Effector memory CD8-positive, alpha-beta T cell (primary cell): Measurements from ENCODE around the gene FAF2.

Source experiments
- ATAC-seq: fragments of 150-1000 bp; cut with Tn5 transposase; replicated peaks from 2 replicates; pipeline ENCODE4 v1.10.0; 2021; ENCODE audit warnings: mild to moderate bottlenecking, moderate library complexity
- DNase-seq, 3 experiments: peaks; one replicate each; pipeline ENCODE4 v3.0.0; 2021
- H3K27ac Mint-ChIP-seq, 2 donors: one replicate each; pipeline ENCODE4 v1.8.0; 2022; ENCODE audit warnings: mild to moderate bottlenecking in 2 of 2, mixed read lengths in 2 of 2, moderate library complexity in 2 of 2
- H3K27me3 Mint-ChIP-seq, 2 donors: one replicate each; pipeline ENCODE4 v1.8.0; 2022; ENCODE audit warnings: mixed read lengths in 2 of 2
- H3K36me3 Mint-ChIP-seq: one replicate; pipeline ENCODE4 v1.8.0; 2022; ENCODE audit warnings: mild to moderate bottlenecking, moderate library complexity, mixed read lengths; ENCODE audit not compliant: insufficient read depth
- H3K4me1 Mint-ChIP-seq, 2 donors: one replicate each; pipeline ENCODE4 v1.8.0; 2022; ENCODE audit warnings: low read depth in 2 of 2, mixed read lengths in 2 of 2
- H3K4me3 Mint-ChIP-seq, 2 donors: one replicate each; pipeline ENCODE4 v1.8.0; 2022; ENCODE audit warnings: mild to moderate bottlenecking in 2 of 2, mixed read lengths in 2 of 2, moderate library complexity in 2 of 2
- H3K9me3 Mint-ChIP-seq, 2 donors: one replicate each; pipeline ENCODE4 v1.8.0; 2022; ENCODE audit warnings: mixed read lengths in 2 of 2

FAF2 gene

DNA sequence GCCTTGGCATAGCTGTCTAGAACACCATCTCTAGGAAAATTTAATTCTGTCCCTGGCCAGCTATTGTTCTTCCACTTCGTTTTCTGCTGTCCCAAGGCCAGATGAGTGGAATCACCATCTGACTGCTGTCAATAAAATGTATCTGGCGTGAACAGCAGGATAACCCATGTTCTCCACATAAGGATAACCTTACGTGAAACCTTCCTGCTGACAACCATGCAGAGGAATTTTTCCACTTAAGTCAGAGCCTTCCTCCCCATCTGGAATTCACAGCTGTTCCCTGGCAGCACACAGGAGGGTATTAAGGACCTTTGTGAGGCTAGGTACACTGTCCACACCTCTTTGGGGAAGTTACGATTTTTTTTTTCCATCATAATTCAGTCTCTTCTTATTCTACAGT, 60.4 kb downstream of the FAF2 start:
- no peak overlapping the region for H3K4me3 Mint-ChIP-seq
- no peaks in the 10 kb centered on the region for H3K27me3 Mint-ChIP-seq
- peaks cover 44% of the 10 kb centered on the region for H3K36me3 Mint-ChIP-seq

DNA sequence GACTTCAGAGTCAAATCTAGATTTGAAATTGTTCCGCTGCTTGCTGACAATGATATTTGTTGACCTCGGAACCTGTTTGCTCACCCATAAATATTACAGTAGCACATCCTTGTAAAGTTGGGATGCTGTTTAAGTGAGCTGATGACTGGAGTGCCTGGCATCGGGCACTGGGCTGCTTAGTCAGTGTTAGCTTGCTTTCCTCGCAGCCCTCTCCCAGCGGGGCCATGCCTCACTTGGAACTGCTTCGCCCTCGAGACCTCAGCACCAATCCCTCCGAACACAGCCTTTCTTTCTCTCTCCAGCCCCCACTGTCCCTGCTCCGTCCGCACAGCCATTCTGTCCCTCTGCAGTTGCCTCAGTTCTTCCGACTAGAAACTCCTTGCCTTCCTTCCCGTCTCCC, 65.6 kb downstream of the FAF2 start:
- Mint-ChIP-seq H3K27ac (peak overlapping the region in 1 of 2 donors; percentile 79), H3K36me3 (peaks cover 17% of the 10 kb centered on the region), H3K27me3 (no peaks in the 10 kb centered on the region), H3K4me1 (peaks cover 9 to 10% of the 10 kb centered on the region in 2 donors), H3K9me3 (no peaks in the 10 kb centered on the region), H3K4me3 (no peak overlapping the region)
- DNase-seq (no peak), ATAC-seq (no peak)

More for the DNA sequence above, 60.4 kb downstream of the FAF2 start:
- Mint-ChIP-seq H3K27ac (peak overlapping the region; percentile 44 to 49), H3K9me3 (no peaks in the 10 kb centered on the region), H3K4me1 (peaks cover 0 to 2% of the 10 kb centered on the region in 2 donors)
- ATAC-seq (no peak), DNase-seq (no peak)

DNA sequence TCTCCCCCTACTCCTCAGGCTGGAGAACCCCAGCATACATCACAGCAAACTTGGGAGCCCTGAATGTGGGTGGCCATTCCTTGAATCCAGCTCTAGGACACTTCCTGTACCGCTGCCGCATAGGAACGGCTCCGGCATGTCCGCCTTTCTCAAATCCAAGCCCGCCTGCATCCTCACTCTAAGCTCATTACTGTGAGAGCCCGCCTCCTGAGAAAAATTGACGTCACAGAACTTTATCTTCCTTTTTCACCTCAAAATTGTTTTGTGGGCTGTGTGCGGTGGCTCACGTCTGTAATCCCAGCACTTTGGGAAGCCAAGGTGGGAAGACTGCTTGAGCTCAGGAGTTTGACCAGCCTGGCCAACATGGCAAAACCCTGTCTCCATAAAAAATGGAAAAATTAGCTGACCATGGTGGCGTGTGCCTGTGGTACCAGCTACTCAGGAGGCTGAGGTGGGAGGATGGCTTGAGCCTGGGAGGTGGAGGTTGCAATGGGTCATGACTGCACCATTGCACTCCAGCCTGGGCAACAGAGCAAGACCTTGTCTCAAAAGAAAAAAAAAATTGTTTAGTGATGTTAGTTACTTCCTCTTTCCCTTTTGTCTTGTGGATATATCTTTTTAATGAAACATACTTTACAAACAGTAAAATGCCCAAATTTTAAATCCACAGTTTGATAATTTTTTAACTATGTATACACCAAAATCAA, 66.2 kb downstream of the FAF2 start:
- ATAC-seq (no peak), DNase-seq (no peak)
- Mint-ChIP-seq H3K27me3 (no peaks in the 10 kb centered on the region), H3K4me3 (no peak overlapping the region), H3K9me3 (no peaks in the 10 kb centered on the region), H3K36me3 (peaks cover 12% of the 10 kb centered on the region), H3K27ac (peak overlapping the region in 1 of 2 donors; percentile 79), H3K4me1 (peaks cover 9 to 10% of the 10 kb centered on the region in 2 donors)

DNA sequence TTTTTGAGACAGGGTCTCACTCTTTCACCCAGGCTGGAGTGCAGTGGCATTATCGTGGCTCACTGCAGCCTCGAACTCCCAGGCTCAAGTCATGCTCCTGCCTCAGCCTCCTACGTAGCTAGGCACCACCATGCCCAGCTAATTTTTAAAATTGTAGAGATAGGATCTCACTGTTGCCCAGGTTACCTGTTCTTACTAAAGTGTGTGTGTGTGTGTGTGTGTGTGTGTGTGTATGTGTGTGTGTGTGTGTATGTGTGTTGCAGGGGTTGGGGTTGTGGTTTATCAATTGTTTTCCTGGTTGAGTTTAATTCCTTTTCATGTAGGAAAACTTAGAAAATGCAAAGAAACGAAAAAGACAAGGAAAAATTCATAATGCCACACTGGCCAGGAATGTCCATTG, 67.2 kb downstream of the FAF2 start:
- no peak overlapping the region for H3K4me3 Mint-ChIP-seq
- H3K36me3 Mint-ChIP-seq: peaks cover 11% of the 10 kb centered on the region
- peaks cover 10 to 15% of the 10 kb centered on the region in 2 donors for H3K4me1 Mint-ChIP-seq
- ATAC-seq: no peak
- H3K27ac Mint-ChIP-seq: no peak overlapping the region
- DNase-seq: no peak
- no peaks in the 10 kb centered on the region for H3K27me3 Mint-ChIP-seq
- H3K9me3 Mint-ChIP-seq: no peaks in the 10 kb centered on the region

DNA sequence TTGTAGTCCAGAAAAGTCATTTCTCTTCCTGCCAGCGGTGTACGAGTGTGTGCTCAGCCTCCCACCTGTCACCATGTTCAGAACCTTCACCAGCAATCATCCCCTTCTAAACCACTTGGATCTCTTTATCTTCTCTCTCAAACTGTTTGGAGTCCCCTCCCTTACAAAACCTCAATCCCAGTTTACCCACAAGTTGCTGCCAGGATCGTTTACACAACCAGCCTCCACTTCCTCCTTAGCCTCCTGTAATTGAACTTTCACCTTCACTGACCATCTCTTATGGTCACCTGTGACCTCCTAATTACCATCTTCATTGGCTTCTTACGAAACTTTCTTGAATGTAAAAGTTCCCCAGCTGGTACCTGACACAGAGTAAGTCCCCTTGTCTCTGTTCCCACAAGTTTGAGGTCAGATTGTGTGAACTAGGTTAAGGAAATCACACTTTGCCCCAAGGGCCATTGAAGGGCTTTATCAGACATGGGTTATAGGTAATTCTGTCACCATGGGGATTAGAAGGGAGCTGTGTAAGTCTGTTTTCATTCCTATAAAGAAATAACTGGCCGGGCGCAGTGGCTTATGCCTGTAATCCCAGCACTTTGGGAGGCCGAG, 69.0 kb downstream of the FAF2 start:
- H3K27ac Mint-ChIP-seq: peak overlapping the region in 1 of 2 donors; percentile 22
- ATAC-seq: peak; percentile 98
- H3K27me3 Mint-ChIP-seq: no peaks in the 10 kb centered on the region
- no peaks in the 10 kb centered on the region for H3K9me3 Mint-ChIP-seq
- DNase-seq: no peak
- H3K36me3 Mint-ChIP-seq: peaks cover 11% of the 10 kb centered on the region
- H3K4me1 Mint-ChIP-seq: peaks cover 10 to 18% of the 10 kb centered on the region in 2 donors
- H3K4me3 Mint-ChIP-seq: peak overlapping the region; percentile 9 to 30

DNA sequence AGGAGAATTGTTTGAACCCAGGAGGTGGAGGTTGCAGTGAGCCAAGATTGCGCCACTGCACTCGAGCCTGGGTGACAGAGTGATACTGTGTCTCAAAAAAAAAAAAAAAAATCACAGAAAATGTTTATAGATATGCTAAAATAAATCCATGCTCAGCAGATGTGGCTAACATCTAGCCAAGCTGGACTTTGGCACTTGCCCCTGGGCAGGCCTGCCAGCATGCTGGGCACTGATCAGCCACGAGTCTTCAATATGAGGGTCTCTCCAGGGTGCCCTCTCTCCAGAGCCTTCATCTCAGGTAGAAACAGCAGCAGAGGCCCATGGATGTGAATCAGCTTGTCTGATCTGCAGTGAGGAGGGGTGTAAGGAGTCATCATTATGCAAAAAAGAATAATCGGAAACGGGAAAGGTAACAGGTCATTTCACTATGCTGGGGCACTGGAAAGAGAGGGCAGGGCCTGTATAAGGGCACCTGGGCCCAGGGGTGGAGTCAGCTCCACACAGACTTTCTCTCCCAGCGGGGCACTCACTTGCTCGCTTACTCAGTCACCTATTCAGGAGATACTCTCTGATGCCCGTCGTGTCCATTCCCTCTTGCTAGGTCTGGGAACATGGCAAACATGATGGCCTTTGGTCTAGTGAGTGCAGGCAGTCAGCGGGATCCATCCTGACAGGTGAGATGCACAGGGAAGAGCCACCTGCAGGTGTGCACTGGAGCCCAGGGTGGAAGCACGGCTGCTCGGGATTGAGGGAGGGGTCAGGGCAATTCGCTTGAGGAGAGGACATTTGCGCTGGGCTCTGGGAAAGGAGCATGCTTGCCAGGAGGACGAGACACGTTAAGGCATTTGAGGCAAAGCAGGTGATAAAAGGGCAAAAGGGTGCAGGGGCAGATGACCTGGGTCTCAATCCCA, 71.9 kb downstream of the FAF2 start:
- DNase-seq (no peak), ATAC-seq (no peak)
- Mint-ChIP-seq H3K4me3 (no peak overlapping the region), H3K9me3 (no peaks in the 10 kb centered on the region), H3K27ac (no peak overlapping the region), H3K27me3 (no peaks in the 10 kb centered on the region), H3K4me1 (peaks cover 18 to 20% of the 10 kb centered on the region in 2 donors), H3K36me3 (peaks cover 12% of the 10 kb centered on the region)

DNA sequence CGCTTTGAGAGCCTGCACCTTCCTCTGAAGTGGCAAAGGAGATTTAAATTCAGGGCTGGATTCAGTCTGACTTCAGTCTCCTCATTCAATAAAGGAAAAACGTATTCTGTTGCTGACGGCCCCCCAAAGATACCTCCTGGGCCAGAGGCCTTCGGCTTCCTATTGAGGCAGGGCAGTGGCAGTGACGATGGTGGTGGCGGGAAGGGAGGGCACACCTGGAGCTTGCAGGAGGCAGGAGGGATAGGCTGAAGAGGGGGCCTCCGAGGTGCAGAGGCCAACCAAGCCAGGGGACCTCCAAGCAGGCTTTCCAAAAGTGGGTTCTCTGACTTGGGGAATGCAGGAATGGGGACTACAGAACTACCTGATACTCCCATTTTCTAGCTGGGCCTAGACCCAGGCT, 73.1 kb downstream of the FAF2 start:
- DNase-seq: no peak
- peaks cover 20% of the 10 kb centered on the region in 2 donors for H3K4me1 Mint-ChIP-seq
- H3K27ac Mint-ChIP-seq: no peak overlapping the region
- no peak overlapping the region for H3K4me3 Mint-ChIP-seq
- H3K27me3 Mint-ChIP-seq: no peaks in the 10 kb centered on the region
- no peak for ATAC-seq
- H3K36me3 Mint-ChIP-seq: peaks cover 22% of the 10 kb centered on the region
- no peaks in the 10 kb centered on the region for H3K9me3 Mint-ChIP-seq

DNA sequence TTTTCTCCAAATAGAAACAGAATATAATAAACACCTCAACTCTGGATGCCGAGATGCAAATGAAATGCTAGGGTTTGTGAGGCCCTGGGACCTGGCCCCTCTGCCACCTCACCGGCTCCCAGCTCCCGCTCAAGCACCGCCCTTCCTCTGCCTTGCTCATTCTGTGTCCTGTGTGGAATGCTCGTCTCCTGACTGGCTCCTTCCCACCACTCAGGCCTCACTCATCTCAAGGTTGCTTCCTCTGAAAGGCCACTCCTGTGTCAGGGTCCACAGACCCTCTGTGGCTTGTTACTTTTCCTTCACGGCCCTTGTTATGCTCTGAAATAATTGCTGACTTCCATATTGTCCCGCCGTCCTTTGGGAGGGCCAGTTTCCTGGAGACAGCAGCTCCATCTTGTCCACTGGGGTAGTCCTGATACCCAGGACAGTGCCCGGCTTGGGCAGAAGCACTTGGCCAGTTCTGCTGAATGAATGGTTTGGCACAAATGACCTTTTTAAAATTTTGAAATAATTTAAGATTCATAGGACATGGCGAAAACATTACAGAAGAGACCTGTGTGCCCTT, 73.6 kb downstream of the FAF2 start:
- ATAC-seq (no peak), DNase-seq (no peak)
- H3K9me3 Mint-ChIP-seq: no peaks in the 10 kb centered on the region
- H3K27ac Mint-ChIP-seq: peak overlapping the region in 1 of 2 donors; percentile 68
- H3K27me3 Mint-ChIP-seq: no peaks in the 10 kb centered on the region
- H3K36me3 Mint-ChIP-seq: peaks cover 23% of the 10 kb centered on the region
- peaks cover 19 to 20% of the 10 kb centered on the region in 2 donors for H3K4me1 Mint-ChIP-seq
- no peak overlapping the region for H3K4me3 Mint-ChIP-seq

DNA sequence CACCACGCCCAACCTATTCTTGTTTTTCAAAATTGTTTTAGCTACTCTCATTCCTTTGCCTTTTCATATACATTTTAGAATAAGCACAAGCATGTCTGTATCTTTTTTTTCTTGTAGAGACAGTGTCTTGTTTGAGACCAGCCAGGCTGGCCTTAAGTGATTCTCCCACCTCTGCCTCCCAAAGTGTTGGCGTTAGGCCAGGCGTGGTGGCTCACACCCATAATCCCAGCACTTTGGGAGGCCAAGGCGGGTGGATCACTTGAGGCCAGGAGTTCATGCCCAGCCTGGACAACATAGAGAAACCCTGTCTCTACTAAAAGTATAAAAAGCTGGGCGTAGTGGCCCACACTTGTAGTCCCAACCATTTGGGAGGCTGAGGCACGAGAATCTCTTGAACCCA, 76.0 kb downstream of the FAF2 start:
- H3K4me1 Mint-ChIP-seq: peaks cover 10 to 15% of the 10 kb centered on the region in 2 donors
- H3K36me3 Mint-ChIP-seq: peaks cover 27% of the 10 kb centered on the region
- no peaks in the 10 kb centered on the region for H3K27me3 Mint-ChIP-seq
- peak overlapping the region; percentile 31 to 84 for H3K27ac Mint-ChIP-seq
- no peak overlapping the region for H3K4me3 Mint-ChIP-seq
- H3K9me3 Mint-ChIP-seq: no peaks in the 10 kb centered on the region
- ATAC-seq (no peak), DNase-seq (no peak)

DNA sequence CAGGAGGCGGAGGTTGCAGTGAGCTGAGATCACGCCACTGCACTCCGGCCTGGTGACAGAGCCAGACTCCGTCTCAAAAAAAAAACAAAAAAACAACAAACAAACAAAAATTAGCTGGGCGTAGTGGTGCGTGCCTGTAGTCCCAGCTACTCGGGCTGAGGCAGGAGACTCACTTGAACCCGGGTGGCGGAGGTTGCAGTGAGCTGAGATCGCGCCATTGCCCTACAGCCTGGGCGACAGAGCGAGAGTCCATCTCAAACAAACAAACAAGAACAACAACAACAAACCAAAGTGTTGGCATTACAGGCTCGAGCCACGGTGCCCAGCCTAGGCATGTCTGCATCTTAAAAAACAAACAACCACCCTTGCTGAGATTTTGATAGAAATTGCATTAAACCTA, 76.8 kb downstream of the FAF2 start:
- Mint-ChIP-seq H3K9me3 (no peaks in the 10 kb centered on the region), H3K4me3 (no peak overlapping the region), H3K4me1 (peaks cover 16 to 18% of the 10 kb centered on the region in 2 donors), H3K27ac (peak overlapping the region in 1 of 2 donors; percentile 46), H3K36me3 (peaks cover 36% of the 10 kb centered on the region), H3K27me3 (no peaks in the 10 kb centered on the region)
- no peak for DNase-seq
- no peak for ATAC-seq

DNA sequence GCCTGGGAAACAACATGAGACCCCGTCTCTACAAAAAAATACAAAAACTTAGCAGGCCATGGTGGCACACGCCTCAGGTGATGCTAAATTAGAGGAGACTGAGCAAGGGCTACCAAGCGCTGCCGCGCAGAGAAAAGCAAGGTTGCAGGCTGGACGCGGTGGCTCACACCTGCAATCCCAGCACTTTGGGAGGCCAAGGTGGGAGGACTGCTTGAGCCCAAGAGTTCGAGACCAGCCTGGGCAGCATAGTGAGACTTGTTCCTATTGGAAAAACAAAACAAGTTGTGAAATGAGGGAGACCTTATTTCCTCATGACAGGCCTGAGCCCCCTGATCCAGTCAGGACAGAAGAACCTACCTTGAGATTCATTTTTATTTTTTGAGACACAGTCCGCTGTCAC, 77.5 kb downstream of the FAF2 start:
- ATAC-seq: no peak
- Mint-ChIP-seq H3K27me3 (no peaks in the 10 kb centered on the region), H3K4me3 (no peak overlapping the region), H3K27ac (peak overlapping the region in 1 of 2 donors; percentile 46), H3K4me1 (peaks cover 12 to 16% of the 10 kb centered on the region in 2 donors), H3K9me3 (no peaks in the 10 kb centered on the region), H3K36me3 (peaks cover 36% of the 10 kb centered on the region)
- DNase-seq: no peak

DNA sequence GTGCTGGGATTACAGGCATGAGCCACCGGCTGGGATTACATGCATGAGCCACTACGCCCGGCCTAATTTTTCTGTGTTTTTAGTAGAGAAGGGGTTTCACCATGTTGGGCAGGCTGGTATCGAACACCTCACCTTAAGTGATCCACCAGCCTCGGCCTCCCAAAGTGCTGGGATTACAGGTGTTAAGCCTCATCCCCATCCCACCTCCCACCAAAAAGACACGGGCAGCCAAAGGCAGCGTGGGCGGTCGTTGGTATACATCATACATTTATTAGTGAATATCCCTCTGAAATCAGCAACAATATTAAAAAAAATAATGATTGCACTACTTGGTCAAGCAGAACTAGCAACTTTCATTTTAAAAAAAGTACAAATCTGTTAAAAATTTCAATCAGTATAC, 78.3 kb downstream of the FAF2 start:
- Mint-ChIP-seq H3K27me3 (no peaks in the 10 kb centered on the region), H3K9me3 (no peaks in the 10 kb centered on the region), H3K36me3 (peaks cover 44% of the 10 kb centered on the region), H3K4me1 (peaks cover 17 to 21% of the 10 kb centered on the region in 2 donors), H3K27ac (peak overlapping the region in 1 of 2 donors; percentile 32), H3K4me3 (no peak overlapping the region)
- no peak for DNase-seq
- ATAC-seq: no peak
